ENCODE data around the gene NDRG2. TPM values are rescaled to one million over a fixed set of nuclear protein-coding genes. Genes with fewer than 3 reads are reported as not detected.
"Not testable (repeated sequence)": the region's sequence is repeated elsewhere in the genome, so short reads cannot be mapped to it uniquely, and the experiment has no call there.

The NDRG2 gene
- total RNA-seq, 2 experiments from 2014 or later: 4.2 to 4.9 TPM

DNA sequence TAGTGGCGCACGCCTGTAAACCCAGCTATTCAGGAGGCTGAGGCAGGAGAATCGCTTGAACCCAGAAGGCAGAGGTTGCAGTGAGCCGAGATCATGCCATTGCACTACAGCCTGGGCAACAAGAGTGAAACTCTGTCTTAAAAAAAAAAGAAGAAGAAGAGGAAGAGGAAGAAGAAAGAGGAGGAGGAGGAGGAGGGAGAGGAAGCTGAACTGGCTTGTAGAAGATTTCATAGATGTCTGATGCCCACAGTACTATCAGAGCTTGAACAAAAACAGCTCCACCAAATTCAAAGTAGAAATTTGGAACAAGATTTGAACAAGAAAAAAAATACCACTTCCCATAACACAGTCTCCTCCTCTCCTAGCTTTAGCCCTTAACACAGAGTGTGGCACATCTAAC, 39.2 kb downstream of the NDRG2 start:
- not testable (repeated sequence) for H3K4me3 Mint-ChIP-seq, H3K36me3 Mint-ChIP-seq, H3K27ac Mint-ChIP-seq

DNA sequence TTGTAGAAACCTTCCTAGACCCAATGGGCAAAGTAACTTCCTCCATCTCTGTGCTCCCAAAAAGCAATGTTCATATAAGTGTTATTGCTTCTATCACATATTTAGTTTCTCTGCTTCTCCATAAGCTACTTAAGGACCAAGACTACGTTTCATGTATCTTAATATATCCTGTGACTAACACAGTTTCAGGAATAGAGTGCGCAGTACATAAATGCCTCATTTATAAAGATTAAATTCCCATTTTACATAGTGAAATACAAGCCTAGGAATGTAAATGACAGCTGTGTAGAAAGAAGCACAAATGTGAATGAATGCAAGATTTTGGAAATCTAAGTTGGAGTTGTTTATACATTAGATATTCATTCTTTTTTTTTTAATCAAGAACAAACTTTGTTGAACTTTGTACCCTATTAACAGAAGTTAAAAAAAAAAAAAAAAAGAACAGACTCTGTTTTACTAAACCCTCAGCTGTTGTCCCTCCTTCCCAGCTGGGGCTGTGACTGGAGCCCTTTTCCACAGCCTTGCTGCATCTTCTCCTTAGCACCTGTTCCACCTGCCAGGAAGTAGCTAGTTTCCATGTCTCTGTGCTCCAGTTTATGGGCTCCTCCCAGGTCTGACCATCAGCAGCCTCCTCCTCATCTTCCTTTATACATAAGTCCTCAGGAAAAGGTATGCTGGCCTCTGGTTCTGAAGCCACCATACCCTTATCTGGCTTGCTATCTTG, 42.1 kb downstream of the NDRG2 start:
- H3K4me1 Mint-ChIP-seq: no peaks in the 10 kb centered on the region
- no peak overlapping the region for H3K4me3 Mint-ChIP-seq
- H3K9me3 Mint-ChIP-seq: no peaks in the 10 kb centered on the region
- no peak overlapping the region for H3K27ac Mint-ChIP-seq
- peaks cover 10% of the 10 kb centered on the region for H3K27me3 Mint-ChIP-seq
- no peak for DNase-seq
- no peaks in the 10 kb centered on the region for H3K36me3 Mint-ChIP-seq

More for the DNA sequence above, 39.2 kb downstream of the NDRG2 start:
- H3K4me1 Mint-ChIP-seq, DNase-seq, H3K27me3 Mint-ChIP-seq, H3K9me3 Mint-ChIP-seq: not testable (repeated sequence)

DNA sequence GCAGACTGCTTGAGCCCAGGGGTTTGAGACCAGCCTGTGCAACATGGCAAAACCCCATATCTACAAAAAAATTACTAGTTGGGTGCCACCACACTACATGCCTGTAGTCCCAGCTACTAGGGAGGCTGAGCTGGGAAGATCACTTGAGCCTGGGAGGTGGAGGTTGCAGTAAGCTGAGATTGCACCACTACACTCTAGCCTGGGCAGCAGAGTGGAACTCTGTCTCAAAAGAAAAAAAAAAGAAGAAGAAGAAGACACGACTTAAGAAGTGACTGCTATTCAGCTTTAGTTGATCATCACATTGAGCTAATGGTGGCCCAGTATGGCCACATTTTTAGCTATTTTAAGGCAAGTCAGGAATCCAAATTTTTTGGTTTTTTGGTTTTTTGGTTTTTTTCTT, 44.0 kb downstream of the NDRG2 start:
- no peaks in the 10 kb centered on the region for H3K9me3 Mint-ChIP-seq
- no peak overlapping the region for H3K27ac Mint-ChIP-seq
- no peak overlapping the region for H3K4me3 Mint-ChIP-seq
- H3K4me1 Mint-ChIP-seq: no peaks in the 10 kb centered on the region
- DNase-seq: no peak
- no peaks in the 10 kb centered on the region for H3K36me3 Mint-ChIP-seq
- H3K27me3 Mint-ChIP-seq: peaks cover 10% of the 10 kb centered on the region

DNA sequence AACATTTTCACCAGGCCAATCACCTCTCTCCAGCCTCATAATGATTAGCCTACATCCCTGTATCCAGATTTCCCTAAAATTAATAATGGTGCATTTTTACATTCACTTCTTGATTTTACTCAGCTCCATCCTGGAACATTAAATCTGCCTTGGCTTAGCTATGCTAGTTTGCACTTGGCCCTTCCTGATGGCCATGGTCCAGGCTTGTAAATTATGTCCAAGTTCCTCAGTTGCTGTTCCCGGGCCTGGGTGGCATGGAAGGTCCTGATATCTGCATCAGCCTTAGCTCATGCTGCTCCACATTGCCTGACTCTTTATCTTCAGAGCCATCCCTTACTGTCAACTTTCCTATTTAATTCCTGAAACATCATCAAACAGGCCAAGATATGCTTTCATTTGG, 46.2 kb downstream of the NDRG2 start:
- peaks cover 10% of the 10 kb centered on the region for H3K27me3 Mint-ChIP-seq
- no peak overlapping the region for H3K4me3 Mint-ChIP-seq
- no peaks in the 10 kb centered on the region for H3K36me3 Mint-ChIP-seq
- DNase-seq: no peak
- H3K4me1 Mint-ChIP-seq: no peaks in the 10 kb centered on the region
- H3K27ac Mint-ChIP-seq: no peak overlapping the region
- H3K9me3 Mint-ChIP-seq: no peaks in the 10 kb centered on the region

DNA sequence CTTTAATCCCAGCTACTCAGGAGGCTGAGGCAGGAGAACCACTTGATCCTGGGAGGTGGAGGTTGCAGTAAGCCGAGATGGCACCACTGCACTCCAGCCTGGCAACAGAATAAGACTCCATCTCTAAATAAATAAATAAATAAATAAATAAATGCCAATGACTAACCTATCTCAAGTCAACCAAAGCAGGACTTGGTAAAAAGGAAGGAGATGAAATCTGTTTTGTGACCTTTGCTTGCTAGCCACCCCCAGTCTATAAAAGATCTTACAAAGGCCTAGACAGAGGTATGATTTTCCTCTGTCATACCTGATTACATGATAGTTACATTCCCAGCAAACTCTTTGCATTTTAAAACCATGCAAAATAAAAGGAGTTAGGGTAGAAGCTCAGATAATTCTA, 48.6 kb downstream of the NDRG2 start:
- DNase-seq: no peak
- Mint-ChIP-seq H3K9me3 (no peaks in the 10 kb centered on the region), H3K27me3 (peaks cover 24% of the 10 kb centered on the region), H3K36me3 (no peaks in the 10 kb centered on the region), H3K4me1 (peaks cover 5% of the 10 kb centered on the region), H3K27ac (no peak overlapping the region), H3K4me3 (no peak overlapping the region)

DNA sequence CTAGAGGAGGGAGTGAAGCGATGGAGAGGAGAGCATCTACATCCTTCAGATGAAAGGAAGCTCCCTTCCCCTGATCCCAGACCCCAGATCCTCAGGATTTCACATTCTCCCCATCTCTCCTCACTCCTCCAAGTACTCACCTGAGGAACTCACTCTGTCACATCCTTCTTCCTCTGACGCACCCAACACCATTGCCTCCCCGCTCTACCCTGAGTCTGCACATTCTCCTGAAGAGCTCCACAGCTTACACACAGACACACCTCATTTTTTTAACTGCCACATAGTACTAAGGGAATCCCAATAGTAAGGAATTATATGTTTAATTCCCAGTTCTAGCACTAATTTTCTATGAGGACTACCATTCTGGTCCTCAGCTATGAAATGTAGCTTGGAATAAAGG, 51.4 kb downstream of the NDRG2 start:
- no peak for DNase-seq
- Mint-ChIP-seq H3K4me3 (no peak overlapping the region), H3K27ac (no peak overlapping the region)

DNA sequence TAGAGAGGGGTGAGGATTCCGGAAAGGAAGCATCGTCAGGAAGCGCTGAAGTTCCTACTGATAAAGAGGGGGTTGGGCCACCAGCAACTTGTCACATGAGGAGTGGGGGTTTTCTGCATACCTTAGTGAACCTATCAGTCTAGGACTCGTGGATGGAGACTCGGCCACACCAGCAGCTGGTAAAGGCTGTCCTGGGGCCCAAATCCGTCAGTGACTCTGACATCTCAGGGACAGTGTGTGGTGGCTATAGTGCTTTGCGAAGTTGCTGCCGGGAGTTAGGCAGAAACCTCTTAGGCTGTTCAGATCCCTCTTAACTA, 53.2 kb downstream of the NDRG2 start:
- H3K36me3 Mint-ChIP-seq: no peaks in the 10 kb centered on the region

More for the DNA sequence above, 51.4 kb downstream of the NDRG2 start:
- Mint-ChIP-seq H3K4me1 (peaks cover 11% of the 10 kb centered on the region), H3K27me3 (peaks cover 24% of the 10 kb centered on the region), H3K36me3 (no peaks in the 10 kb centered on the region), H3K9me3 (no peaks in the 10 kb centered on the region)

DNA sequence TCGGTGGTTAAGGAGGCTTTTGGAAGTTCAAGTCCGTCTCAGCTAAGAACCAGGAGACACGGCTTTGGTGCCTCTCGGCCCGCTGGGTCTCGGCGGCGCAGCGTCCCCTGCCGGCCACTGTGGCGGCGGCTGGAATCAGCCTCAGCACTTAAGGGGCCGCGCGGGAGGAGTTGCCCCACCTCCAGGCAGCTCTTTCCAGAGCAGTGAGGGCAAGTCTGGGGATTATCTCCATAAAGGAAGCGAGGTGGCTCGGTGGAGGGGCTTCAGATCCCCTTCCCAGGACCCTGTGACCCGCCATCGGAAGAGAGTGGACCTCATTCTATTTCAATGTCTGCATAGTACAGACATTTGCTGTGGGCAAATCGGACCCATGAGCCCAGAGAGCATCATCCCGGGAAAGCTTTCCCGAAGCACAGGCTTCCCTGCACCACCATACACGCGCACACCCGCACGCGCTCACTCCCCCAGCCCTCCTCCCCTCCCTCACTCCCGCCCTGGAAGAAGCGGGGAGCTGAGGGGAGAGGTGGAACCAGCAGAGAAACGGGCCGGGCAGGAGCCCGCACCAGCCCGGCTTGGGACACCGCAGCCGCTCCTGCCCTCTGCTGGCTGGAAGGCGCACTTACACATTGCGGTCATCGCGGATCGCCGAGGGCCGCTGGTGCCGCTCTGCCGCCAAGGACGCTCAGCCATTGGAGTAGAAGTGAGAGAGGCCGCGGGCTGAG, 53.7 kb downstream of the NDRG2 start:
- Mint-ChIP-seq H3K27me3 (peaks cover 43% of the 10 kb centered on the region), H3K9me3 (no peaks in the 10 kb centered on the region), H3K4me3 (peak overlapping the region; percentile 87), H3K36me3 (no peaks in the 10 kb centered on the region), H3K4me1 (peaks cover 11% of the 10 kb centered on the region), H3K27ac (peak overlapping the region; percentile 49)
- peak; percentile 85 for DNase-seq

More for the DNA sequence above, 53.2 kb downstream of the NDRG2 start:
- H3K4me1 Mint-ChIP-seq: peaks cover 11% of the 10 kb centered on the region
- no peak for DNase-seq
- peaks cover 41% of the 10 kb centered on the region for H3K27me3 Mint-ChIP-seq
- H3K4me3 Mint-ChIP-seq: peak overlapping the region; percentile 87
- peak overlapping the region; percentile 34 for H3K27ac Mint-ChIP-seq
- H3K9me3 Mint-ChIP-seq: no peaks in the 10 kb centered on the region

DNA sequence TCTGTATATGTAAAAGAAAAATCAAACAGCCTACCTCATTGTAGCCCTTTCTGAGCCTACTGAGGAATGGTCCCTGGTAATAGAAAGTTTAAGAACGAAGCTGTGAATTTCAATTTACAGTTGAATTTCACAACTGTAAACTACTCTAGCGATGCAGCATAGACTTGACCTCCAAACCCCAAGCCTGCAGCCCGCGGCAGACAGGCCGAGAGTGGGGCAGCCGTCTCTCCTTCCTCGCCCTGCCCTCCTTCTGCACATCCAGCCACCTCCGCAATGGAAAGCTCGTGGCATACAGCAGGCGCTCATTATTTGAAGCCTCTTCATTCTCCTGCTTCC, 54.2 kb downstream of the NDRG2 start:
- Mint-ChIP-seq H3K27ac (no peak overlapping the region), H3K36me3 (no peaks in the 10 kb centered on the region), H3K4me3 (peak overlapping the region; percentile 87), H3K27me3 (peaks cover 49% of the 10 kb centered on the region), H3K9me3 (no peaks in the 10 kb centered on the region), H3K4me1 (peaks cover 11% of the 10 kb centered on the region)
- DNase-seq: no peak

DNA sequence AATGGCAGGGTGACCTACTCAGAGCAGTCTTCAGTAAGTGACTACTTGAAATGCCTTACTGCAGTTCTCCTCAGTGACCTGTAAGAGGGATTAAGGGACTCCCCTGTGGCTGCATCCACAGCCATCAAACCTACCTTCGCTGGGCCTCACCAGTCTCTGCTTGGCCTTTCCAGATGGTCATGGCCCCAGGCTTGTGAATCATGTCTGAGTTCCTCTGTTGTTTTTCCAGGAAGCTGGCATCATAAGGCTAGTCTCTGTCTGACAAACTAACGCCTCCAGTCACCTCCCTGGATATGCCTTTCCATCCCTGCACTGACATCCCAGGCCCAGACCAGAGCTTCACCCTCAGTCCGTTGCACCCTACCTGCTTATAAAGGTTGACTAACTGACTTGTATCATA, 55.5 kb downstream of the NDRG2 start:
- Mint-ChIP-seq H3K27ac (no peak overlapping the region), H3K4me1 (peaks cover 11% of the 10 kb centered on the region), H3K27me3 (peaks cover 56% of the 10 kb centered on the region), H3K4me3 (no peak overlapping the region), H3K36me3 (no peaks in the 10 kb centered on the region), H3K9me3 (no peaks in the 10 kb centered on the region)
- no peak for DNase-seq

Other genes starting within 250 kb of the NDRG2 start
- gene RNASE6, start 243.8 kb downstream of the NDRG2 start, total RNA-seq: under 1 TPM; 0.35 to 0.40 TPM
- not detected for gene RNASE1, start 222.2 kb downstream of the NDRG2 start, total RNA-seq
- gene RNASE3, start 133.7 kb downstream of the NDRG2 start, total RNA-seq: not detected
- gene RNASE2, start 69.6 kb downstream of the NDRG2 start, total RNA-seq: not detected
- gene METTL17, start 35.1 kb downstream of the NDRG2 start, total RNA-seq: 10 to 100 TPM; 94.1 to 99.1 TPM
- under 1 TPM; 0.36 to 0.54 TPM for gene SLC39A2, start 25.8 kb downstream of the NDRG2 start, total RNA-seq
- not detected for gene TPPP2, start 5.2 kb upstream of the NDRG2 start, total RNA-seq
- not detected for gene RNASE13, start 9.7 kb upstream of the NDRG2 start, total RNA-seq
- gene RNASE7, start 17.3 kb upstream of the NDRG2 start, total RNA-seq: not detected
- gene RNASE8, start 32.8 kb upstream of the NDRG2 start, total RNA-seq: not detected
- under 1 TPM in 1 of 2 experiments, not detected in 1; 0.21 TPM for gene ARHGEF40, start 45.2 kb upstream of the NDRG2 start, total RNA-seq
- gene ZNF219, start 73.6 kb upstream of the NDRG2 start, total RNA-seq: 1 to 10 TPM; 6.9 to 8.6 TPM
- not detected for gene TMEM253, start 76.0 kb upstream of the NDRG2 start, total RNA-seq
- gene OR5AU1, start 131.0 kb upstream of the NDRG2 start, total RNA-seq: not detected
- gene HNRNPC, start 244.4 kb upstream of the NDRG2 start, total RNA-seq: 1,000 to 10,000 TPM; 1,256 to 1,302 TPM